Tibial nerve (tissue), 4 donors: ENCODE results near the gene MAP4K4.

Experiments used
- EP300 ChIP-seq, 2 donors: sonication (generic); formaldehyde crosslinking; IDR thresholded peaks; one replicate each; pipeline ENCODE4 v1.6.1; 2017; ENCODE audit warnings: antibody characterized with exemption in 2 of 2, mild to moderate bottlenecking in 1 of 2
- TF ChIP-seq, protein P1 (sequence below), 5 experiments: fragments of 200-600 bp in 3 of 5; fragments of 450-650 bp in 2 of 5; sonication (generic) in 3 of 5; IDR thresholded peaks; one replicate each; pipeline ENCODE4 v1.5.1; 2016 to 2019; ENCODE audit warnings: antibody characterized with exemption in 5 of 5, mild to moderate bottlenecking in 3 of 5, moderate library complexity in 2 of 5

DNA sequence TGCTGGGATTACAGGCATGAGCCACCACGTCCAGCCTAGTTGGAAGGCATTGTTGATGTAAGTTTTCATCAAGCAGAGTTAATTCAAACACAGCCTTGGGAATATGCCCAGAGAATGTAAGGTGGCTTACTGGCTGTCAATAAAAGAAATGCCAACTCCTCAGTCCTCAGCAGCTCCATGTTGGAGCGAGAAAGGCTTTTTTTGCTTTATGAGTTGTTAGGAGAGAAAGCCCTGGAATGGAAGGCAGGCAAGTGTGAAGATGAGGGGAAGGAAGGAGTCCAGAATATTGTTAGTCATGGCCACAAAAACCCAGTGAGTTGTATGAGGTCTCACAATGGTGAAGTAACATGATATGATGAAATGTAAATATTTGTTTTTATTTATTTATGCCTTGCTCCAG lies 57.1 kb downstream of the MAP4K4 start:
- TF ChIP-seq, protein P1, sequence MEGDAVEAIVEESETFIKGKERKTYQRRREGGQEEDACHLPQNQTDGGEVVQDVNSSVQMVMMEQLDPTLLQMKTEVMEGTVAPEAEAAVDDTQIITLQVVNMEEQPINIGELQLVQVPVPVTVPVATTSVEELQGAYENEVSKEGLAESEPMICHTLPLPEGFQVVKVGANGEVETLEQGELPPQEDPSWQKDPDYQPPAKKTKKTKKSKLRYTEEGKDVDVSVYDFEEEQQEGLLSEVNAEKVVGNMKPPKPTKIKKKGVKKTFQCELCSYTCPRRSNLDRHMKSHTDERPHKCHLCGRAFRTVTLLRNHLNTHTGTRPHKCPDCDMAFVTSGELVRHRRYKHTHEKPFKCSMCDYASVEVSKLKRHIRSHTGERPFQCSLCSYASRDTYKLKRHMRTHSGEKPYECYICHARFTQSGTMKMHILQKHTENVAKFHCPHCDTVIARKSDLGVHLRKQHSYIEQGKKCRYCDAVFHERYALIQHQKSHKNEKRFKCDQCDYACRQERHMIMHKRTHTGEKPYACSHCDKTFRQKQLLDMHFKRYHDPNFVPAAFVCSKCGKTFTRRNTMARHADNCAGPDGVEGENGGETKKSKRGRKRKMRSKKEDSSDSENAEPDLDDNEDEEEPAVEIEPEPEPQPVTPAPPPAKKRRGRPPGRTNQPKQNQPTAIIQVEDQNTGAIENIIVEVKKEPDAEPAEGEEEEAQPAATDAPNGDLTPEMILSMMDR (IDR thresholded peaks at IDR 0.05), result no peak
- no peak for TF ChIP-seq EP300 (IDR thresholded peaks at IDR 0.05)
